Activated CD8-positive, alpha-beta memory T cell treated with anti-CD3 and anti-CD28 coated beads for 24 hours (primary cell): ENCODE results near the gene MAP3K7CL.

ENCODE experiments used
- DNase-seq: peaks from one replicate; pipeline ENCODE4 v3.0.0-alpha.2; 2020

Gene MAP3K7CL

DNA sequence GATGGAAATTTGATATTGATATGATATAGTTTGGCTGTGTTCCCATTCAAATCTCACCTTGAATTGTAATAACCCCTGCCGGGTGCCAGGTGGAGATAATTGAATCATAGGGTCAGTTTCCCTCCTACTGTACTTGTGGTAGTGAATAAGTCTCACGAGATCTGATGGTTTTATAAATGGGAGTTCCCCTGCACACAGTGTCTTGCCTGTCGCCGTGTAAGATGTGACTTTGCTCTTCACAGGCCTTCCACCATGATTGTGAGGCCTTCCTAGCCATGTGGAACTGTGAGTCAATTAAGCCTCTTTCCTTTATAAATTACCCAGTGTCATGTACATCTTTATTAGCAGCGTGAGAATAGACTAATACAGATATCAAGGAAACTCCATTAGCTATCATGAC is 74.6 kb downstream of the MAP3K7CL start:
- DNase-seq: no peak

DNA sequence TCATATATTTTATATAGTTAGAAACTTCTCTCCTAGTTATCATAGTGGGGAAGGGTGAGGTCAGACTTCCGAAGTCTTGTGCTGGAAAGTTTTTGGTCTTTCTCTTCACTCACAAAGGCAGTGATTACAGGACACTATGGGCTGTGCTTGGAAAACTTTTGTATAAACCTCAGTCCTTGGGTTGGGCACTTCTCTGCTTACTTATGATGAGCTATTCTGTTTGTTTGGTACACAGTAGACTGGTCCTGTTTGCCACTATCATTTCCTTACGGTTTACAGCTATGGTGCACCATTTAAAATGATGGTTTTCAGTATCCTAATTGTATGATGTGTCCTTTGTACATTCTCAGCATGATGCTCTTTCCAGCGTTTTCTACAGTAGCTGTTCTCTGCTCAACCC is 75.5 kb downstream of the MAP3K7CL start:
- DNase-seq: no peak

DNA sequence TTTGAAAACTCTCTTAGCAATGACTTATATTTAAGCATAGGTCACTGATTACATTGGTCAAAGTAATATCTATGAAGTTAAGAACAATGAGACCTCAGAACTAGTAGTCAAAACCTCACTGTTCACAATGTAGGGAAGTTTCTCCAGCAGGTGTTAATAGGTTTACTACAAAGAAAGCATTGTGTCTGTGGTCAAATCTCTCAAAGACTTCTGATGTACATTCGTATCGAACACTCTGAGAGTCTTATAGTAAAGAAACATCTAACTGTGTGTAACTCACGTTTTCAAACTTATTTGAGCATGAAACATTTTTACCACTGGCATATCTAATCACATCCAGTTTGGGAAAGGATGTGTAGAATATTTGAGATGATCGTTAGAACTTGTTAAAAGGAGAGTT is 76.0 kb downstream of the MAP3K7CL start:
- no peak for DNase-seq

DNA sequence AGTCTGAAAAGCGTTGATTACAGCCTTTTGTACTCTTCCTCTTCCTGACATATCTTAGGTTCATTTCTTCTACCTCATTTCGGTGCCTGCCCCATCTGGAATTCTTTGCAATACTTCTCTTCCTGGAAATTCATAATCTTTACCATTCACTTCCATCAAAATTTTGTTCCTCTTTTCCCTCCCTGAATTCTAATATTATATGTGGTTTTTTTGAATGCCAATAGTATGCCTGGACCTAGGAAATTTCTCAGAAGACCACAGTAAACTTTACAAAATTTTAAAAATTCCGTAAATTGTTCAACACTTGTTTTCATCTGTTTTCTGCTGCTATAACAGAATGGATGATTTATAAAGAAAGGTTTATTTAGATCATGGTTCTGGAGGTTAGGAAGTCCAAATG is 76.8 kb downstream of the MAP3K7CL start:
- no peak for DNase-seq

- DNase-seq: no peak
Observed at GRCh38 chr21:29208044-29208681, 77.7 kb downstream of the MAP3K7CL start.

- no peak for DNase-seq
Observed at GRCh38 chr21:29208682-29209059, 78.2 kb downstream of the MAP3K7CL start.

GRCh38 chr21:29209696-29210095 is 79.3 kb downstream of the MAP3K7CL start:
- DNase-seq: no peak

- no peak for DNase-seq
Observed at GRCh38 chr21:29211205-29211604, 80.8 kb downstream of the MAP3K7CL start.

DNA sequence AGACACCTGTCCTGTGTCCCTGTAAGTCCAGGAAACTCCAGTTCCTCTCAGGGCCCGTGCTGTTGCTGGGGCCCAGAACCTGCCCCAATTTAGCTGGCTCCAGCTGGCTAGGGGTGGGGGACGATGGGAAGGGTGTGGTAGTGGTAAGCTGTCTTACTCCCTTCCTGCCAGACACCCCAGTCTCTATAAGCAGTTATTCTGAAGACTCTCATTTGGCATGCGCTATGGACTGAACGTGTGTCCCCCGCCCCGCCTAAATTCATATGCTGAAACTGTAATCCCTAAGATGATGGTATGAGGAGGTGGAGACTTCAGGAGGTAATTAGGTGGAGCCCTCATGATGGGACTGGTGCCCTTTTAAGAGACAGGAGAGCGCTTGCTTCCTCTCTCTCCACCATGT is 82.0 kb downstream of the MAP3K7CL start:
- DNase-seq: no peak

- DNase-seq: no peak
Observed at GRCh38 chr21:29213513-29214385, 83.3 kb downstream of the MAP3K7CL start.

- no peak for DNase-seq
Observed at GRCh38 chr21:29215709-29216108, 85.3 kb downstream of the MAP3K7CL start.

- no peak for DNase-seq
Observed at GRCh38 chr21:29217818-29218291, 87.4 kb downstream of the MAP3K7CL start.

DNA sequence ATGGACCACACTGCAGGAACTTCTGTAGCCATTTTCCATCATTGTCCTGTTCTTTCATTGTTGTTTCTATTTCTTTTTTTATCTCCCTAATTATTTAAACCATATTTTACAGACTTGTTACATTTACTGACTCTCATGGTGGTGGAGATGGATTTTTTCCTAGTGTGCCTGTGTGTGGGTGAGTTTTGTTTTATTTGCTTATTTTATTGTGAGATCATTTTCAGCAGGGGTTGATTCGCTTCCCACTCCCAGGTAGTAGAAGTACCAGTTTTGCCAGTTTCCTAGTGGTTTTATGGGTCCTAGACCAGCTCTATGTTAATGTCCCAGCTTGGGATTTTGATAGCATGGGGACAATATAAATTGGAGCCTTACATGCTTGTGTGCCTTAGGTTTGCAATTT is 88.3 kb downstream of the MAP3K7CL start:
- DNase-seq: no peak

DNA sequence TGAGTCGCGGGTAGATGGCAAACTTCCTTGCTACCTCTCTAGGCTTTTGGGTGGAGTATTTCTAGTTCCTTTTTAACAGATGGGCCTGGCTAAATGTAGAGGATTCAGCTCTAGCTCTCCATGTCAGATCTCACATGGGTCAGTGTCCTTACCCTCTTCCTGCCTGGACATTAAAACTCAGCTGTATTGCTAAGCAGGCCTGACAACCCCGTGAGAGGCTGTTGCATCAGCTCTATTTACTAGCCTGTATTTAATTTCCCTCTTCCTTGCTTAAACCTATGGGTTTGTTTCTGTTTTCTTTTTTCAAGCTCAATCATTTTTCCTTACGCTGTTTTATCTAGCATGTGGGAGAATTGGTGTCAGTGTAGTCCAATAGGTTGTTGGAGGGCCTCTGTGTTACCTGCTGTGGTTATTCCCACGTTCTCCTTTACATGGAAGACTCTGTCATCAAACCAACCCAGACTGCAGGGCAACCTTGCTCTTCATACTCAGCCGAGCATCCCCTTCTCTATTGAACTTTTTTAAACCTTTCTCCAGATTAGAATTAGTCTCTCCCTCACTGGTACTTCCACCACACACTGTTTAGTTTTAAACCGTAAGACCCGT is 88.8 kb downstream of the MAP3K7CL start:
- DNase-seq: no peak

DNA sequence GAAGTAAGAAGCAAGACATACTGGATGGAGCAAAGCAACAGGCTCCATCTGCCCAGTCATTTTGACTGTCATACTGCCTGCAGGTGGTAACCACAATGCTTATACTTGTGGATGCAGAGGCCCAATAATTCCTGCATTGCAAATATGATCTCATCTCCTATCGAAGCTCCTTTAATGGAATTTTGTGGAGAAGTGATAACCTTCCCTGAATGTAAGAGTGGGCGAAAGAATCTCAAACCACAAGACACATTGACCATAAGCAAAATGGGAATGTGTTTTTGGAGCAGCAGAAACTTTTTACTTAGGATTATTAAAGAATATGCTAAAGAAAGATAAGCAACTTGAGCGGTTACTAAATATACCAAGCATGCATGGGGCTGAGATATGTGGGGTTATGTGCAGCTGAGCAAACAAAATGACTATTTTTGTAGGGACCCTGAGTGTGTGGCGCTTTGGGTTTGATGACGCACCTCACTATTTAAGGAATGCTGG is 90.9 kb downstream of the MAP3K7CL start:
- no peak for DNase-seq

GRCh38 chr21:29224006-29224405 is 93.6 kb downstream of the MAP3K7CL start:
- no peak for DNase-seq
